ENCODE data around the gene IRF1. TPM values are rescaled to one million over a fixed set of nuclear protein-coding genes. Genes with fewer than 3 reads are reported as not detected.

Gene IRF1
- total RNA-seq, 1 donor from 2014 or later = 33.0 TPM

- H3K4me3 ChIP-seq (ENCODE audit: low read depth, low read length) = peak overlapping the region; percentile 77
- no peak for TF ChIP-seq CTCF (conservative IDR thresholded peaks at IDR 0.05; ENCODE audit: low read depth, low read length)
- no peak for DNase-seq (ENCODE audit: low read depth)
Observed at GRCh38 chr5:132496191-132496630, 5.6 kb upstream of the IRF1 start.

- no peak for DNase-seq (ENCODE audit: low read depth)
- H3K4me3 ChIP-seq (ENCODE audit: low read depth, low read length) = peak overlapping the region; percentile 77
- TF ChIP-seq CTCF (conservative IDR thresholded peaks at IDR 0.05; ENCODE audit: low read depth, low read length) = no peak
Observed at GRCh38 chr5:132495667-132496190, 5.2 kb upstream of the IRF1 start.

- no peak for TF ChIP-seq CTCF (conservative IDR thresholded peaks at IDR 0.05; ENCODE audit: low read depth, low read length)
- no peak overlapping the region for H3K4me3 ChIP-seq (ENCODE audit: low read depth, low read length)
- DNase-seq (ENCODE audit: low read depth) = no peak
Observed at GRCh38 chr5:132493821-132494220, 3.2 kb upstream of the IRF1 start.

- DNase-seq (ENCODE audit: low read depth) = no peak
- no peak overlapping the region for H3K4me3 ChIP-seq (ENCODE audit: low read depth, low read length)
- no peak for TF ChIP-seq CTCF (conservative IDR thresholded peaks at IDR 0.05; ENCODE audit: low read depth, low read length)
Observed at GRCh38 chr5:132493241-132493640, 2.7 kb upstream of the IRF1 start.

GRCh38 chr5:132492386-132493125 is 2.0 kb upstream of the IRF1 start:
- no peak for DNase-seq (ENCODE audit: low read depth)
- TF ChIP-seq CTCF (conservative IDR thresholded peaks at IDR 0.05; ENCODE audit: low read depth, low read length) = no peak
- H3K4me3 ChIP-seq (ENCODE audit: low read depth, low read length) = no peak overlapping the region

- no peak for TF ChIP-seq CTCF (conservative IDR thresholded peaks at IDR 0.05; ENCODE audit: low read depth, low read length)
- no peak for DNase-seq (ENCODE audit: low read depth)
- H3K4me3 ChIP-seq (ENCODE audit: low read depth, low read length) = peak overlapping the region; percentile 77
Observed at GRCh38 chr5:132491368-132492364, 1.1 kb upstream of the IRF1 start.
